ENCODE results near the gene FTO. TPM values are rescaled to one million over a fixed set of nuclear protein-coding genes. Genes with fewer than 3 reads are reported as not detected.

Gene FTO
- total and polyA plus RNA-seq, 2 of the 8 experiments (the other 6 are each of a cell fraction or from before 2014, with no cell fraction given): 34.5 to 59.8 TPM

GRCh38 chr16:54199487-54200160, 495.7 kb downstream of the FTO start:
- Histone ChIP-seq H4K20me1 (replicated peaks in 1 of 2; ENCODE audit: control insufficient read depth in 1 of 2, insufficient read depth in 2 of 2, low read length in 2 of 2) (no peaks in the 10 kb centered on the region), H3K18ac (ENCODE audit: extremely low read depth, low read length) (no peak overlapping the region), H3K23ac (ENCODE audit: insufficient read length) (no peak overlapping the region), H3K79me1 (ENCODE audit: low read depth, low read length) (no peaks in the 10 kb centered on the region), H4K5ac (ENCODE audit: insufficient read length, low read depth, low read length) (no peak overlapping the region), H3K36me3 (ENCODE audit: control insufficient read depth in 2 of 4, insufficient read depth in 4 of 4, low read length in 3 of 4) (no peaks in the 10 kb centered on the region), H3K56ac (replicated peaks; ENCODE audit: insufficient read length, low read depth, low read length) (no peak overlapping the region), H3K27ac (ENCODE audit: low read depth, low read length) (no peak overlapping the region), H3K4me2 (ENCODE audit: insufficient read depth in 1 of 2, low read depth in 2 of 2, low read length in 2 of 2) (no peak overlapping the region), H2BK120ac (replicated peaks; ENCODE audit: low read depth, low read length) (no peak overlapping the region), H4K8ac (ENCODE audit: extremely low read depth, insufficient read depth, low read length) (no peak overlapping the region), H3K4ac (replicated peaks; ENCODE audit: insufficient read length, low read depth, low read length) (no peak overlapping the region), H3K9me3 (ENCODE audit: insufficient read depth in 2 of 2, low read depth in 1 of 2, low read length in 1 of 2) (no peaks in the 10 kb centered on the region), H3K79me2 (ENCODE audit: control insufficient read depth in 1 of 2, insufficient read depth in 2 of 2, low read length in 2 of 2) (no peaks in the 10 kb centered on the region), H4K91ac (replicated peaks; ENCODE audit: insufficient read length, low read length) (no peak overlapping the region), H2BK5ac (ENCODE audit: low read depth, low read length) (no peak overlapping the region), H3K14ac (ENCODE audit: insufficient read length) (no peak overlapping the region), H3K27me3 (replicated peaks in 1 of 4; ENCODE audit: control insufficient read depth in 3 of 4, extremely low read depth in 1 of 4, insufficient read depth in 3 of 4, low read length in 3 of 4) (no peaks in the 10 kb centered on the region), H3K9ac (replicated peaks in 1 of 4; ENCODE audit: extremely low read depth in 1 of 4, low read depth in 3 of 4, low read length in 3 of 4) (no peak overlapping the region), H3K4me1 (replicated peaks in 1 of 4; ENCODE audit: control insufficient read depth in 3 of 4, insufficient read depth in 4 of 4, low read length in 3 of 4) (peaks cover 0 to 2% (median under 1%) of the 10 kb centered on the region in 4 experiments; a peak in 1 of 7 replicates), H2BK15ac (ENCODE audit: low read length) (no peak overlapping the region), H2AK5ac (ENCODE audit: low read depth, low read length) (no peak overlapping the region), H3K23me2 (ENCODE audit: low read depth, low read length) (no peaks in the 10 kb centered on the region), H2BK20ac (ENCODE audit: low read length) (no peak overlapping the region), H2BK12ac (ENCODE audit: low read depth, low read length) (no peak overlapping the region), H2AFZ (ENCODE audit: low read length) (no peak overlapping the region), H3K4me3 (ENCODE audit: extremely low read depth in 1 of 4, insufficient read depth in 2 of 4, low read depth in 3 of 4, low read length in 4 of 4) (no peak overlapping the region)
- ChIA-PET CTCF (ENCODE audit: partially characterized antibody) (interaction anchor here (1.0 kb wide), 2 partner anchors 20 to 83 kb away, joined by 3 read pairs; no protein-coding TSS in a partner anchor), POLR2A (ENCODE audit: partially characterized antibody) (no interaction called here)
- WGBS, 2 experiments (ENCODE audit: extremely low coverage in 1 of 2, insufficient coverage in 1 of 2, insufficient read length in 1 of 2, insufficient replicate concordance in 2 of 2, low coverage in 1 of 2, low lambda C conversion rate in 2 of 2, missing lambda C conversion rate in 1 of 2): 95% methylated on average over 18 of the region's 19 CpGs; no CpG with 5 or more reads in 1 of the 2 experiments
- DNase-seq (ENCODE audit: low read depth in 1 of 2, low spot score in 2 of 2) (no peak), FAIRE-seq (no peak)
- TF ChIP-seq NRF1 (IDR thresholded peaks at IDR 0.05; ENCODE audit: low read depth, low read length): no peak
- no peak for TF ChIP-seq TEAD4 (IDR thresholded peaks at IDR 0.05; ENCODE audit: low read depth, low read length)
- no peak for TF ChIP-seq BRCA1 (IDR thresholded peaks at IDR 0.05; ENCODE audit: low read depth, low read length)

All from H1 (cell line).